Cerebellar cortex (tissue), 1 donor: ENCODE results near the gene DENND1C.
"Not testable (repeated sequence)": the region's sequence is repeated elsewhere in the genome, so short reads cannot be mapped to it uniquely, and the experiment has no call there.

Experiments
- DNase-seq: peaks from one replicate; pipeline ENCODE4 v3.0.0-alpha.2; 2015; ENCODE audit warnings: low spot score

The DENND1C gene

DNA sequence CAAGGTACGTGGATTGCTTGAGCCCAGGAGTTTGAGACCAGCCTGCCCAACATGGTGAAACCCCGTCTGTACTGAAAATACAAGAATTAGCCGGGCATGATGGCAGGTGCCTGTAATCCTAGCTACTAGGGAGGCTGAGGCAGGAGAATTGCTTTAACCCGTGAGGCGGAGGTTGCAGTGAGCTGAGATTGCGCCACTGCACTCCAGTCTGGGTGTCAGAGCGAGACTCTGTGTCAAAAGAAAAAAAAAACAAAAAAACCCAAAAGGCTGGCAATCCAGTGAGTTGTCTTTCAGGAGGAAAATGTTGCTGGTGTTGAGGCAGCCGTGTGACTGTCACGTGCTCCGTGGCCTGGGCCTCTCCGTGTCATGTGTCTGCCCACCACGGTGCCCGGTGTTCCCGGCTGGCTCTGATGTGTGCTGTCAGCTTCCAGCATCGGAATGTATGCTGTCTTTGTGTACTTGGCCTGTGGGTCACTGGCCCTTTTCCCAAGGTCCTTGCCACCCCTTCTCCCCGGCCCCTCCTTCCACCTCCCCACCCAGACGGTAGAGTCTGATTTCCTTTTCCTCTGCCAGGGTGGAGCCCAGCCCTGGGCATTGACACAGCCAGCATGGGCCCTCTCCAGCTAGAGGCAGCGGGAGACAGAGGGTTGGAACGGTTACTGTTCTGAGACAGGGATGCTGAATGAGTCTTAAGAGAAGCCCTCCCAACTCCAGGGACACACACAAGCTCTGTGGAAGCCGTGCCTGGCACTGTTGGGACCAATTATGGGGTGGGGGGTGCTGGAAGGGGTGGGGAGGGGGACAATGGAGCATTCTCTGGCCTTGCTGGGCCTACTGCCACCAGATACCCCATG is 27.8 kb upstream of the DENND1C start:
- peak; percentile 80 for DNase-seq

GRCh38 chr19:6508028-6508771 is 26.6 kb upstream of the DENND1C start:
- not testable (repeated sequence) for DNase-seq

- DNase-seq, result no peak
Observed at GRCh38 chr19:6503407-6504201, 22.0 kb upstream of the DENND1C start.

- DNase-seq, result peak; percentile 81
Observed at GRCh38 chr19:6501740-6502648, 20.4 kb upstream of the DENND1C start, which contains the start of gene TUBB4A. TUBB4A (minus strand) TSS chr19:6502309; CDS start chr19:6502212, 97 bp downstream.

GRCh38 chr19:6500837-6501739 is 19.5 kb upstream of the DENND1C start:
- peak; percentile 90 for DNase-seq

DNA sequence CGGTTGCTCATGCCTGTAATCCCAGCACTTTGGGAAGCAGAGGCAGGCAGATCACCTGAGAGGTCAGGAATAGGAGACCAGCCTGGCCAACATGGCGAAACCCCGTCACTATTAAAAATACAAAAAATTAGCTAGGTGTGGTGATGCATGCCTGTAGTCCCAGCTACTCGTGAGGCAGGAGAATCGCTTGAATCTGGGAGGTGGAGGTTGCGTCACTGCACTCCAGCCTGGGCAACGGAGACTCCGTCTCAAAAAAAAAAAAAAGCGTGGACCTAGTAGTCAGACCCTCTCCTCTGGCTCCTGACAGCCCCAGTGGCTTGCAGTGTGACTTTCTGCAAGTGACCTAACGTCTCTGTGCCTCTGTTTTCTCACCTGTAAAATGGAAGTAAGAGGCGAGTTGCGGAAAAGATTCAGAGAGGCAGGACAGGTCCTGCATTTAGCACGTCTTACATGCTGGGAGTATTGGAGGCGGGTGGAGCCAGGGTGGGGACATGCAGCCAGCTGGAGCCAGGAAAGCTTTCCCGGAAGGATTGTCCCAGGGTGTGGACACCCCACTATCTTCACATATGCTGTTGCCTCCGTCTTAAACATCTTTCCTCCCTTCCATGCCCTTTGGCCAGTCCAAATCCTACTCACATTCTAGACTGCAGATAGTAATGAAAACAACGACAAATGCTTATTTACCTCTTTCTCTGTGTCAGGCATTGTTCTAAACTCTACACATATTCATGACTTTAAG is 17.6 kb upstream of the DENND1C start:
- DNase-seq, result peak; percentile 88

DNA sequence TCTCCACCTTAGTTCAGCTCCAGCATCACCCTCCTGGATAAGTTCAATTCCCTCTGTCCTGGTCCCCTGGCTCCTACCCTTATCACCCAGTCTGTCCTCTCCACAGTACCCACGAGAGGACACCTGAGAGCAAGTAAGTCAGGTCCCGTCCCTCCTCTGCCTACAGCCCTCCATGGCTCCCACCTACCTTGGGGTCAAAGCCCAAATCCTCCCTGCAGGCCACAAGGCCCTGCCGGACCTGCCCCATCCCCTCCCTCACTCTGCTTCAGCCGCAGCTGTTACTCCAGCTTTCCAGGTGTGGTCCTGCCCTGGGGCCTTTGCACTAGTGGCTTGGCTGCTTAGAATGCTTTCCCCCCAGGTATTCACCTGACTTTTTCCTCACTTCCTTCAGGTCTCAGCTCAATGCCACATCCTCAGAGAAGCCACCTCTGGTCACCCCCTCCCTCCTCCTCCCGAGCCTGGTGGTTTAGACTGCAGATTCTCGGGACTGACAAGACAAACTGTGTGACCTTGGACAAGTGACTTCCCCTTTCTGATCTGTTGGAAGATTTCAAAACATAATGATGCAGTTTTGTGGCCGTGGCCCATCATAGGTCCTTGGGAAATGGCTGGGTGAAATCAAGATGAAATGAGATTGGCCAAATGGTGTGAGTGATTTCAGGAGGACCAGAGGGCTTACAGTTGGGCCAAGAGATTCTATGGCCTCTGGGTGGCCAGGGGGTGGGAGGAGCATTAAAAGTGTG is 16.9 kb upstream of the DENND1C start:
- no peak for DNase-seq

DNA sequence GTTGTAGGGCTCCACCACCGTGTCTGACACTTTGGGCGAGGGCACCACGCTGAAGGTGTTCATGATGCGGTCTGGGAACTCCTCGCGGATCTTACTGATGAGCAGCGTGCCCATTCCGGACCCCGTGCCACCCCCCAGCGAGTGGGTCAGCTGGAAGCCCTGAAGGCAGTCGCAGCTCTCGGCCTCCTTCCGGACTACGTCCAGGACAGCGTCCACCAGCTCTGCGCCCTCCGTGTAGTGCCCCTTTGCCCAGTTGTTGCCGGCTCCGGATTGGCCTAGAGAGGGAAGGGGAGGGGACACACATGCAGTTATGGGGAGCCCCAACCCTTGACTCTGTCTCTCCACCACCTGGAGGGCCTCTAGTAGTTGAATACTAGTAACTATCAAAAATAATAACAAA is 14.4 kb upstream of the DENND1C start:
- no peak for DNase-seq

- DNase-seq, result no peak
Observed at GRCh38 chr19:6494438-6495036, 12.9 kb upstream of the DENND1C start.

DNA sequence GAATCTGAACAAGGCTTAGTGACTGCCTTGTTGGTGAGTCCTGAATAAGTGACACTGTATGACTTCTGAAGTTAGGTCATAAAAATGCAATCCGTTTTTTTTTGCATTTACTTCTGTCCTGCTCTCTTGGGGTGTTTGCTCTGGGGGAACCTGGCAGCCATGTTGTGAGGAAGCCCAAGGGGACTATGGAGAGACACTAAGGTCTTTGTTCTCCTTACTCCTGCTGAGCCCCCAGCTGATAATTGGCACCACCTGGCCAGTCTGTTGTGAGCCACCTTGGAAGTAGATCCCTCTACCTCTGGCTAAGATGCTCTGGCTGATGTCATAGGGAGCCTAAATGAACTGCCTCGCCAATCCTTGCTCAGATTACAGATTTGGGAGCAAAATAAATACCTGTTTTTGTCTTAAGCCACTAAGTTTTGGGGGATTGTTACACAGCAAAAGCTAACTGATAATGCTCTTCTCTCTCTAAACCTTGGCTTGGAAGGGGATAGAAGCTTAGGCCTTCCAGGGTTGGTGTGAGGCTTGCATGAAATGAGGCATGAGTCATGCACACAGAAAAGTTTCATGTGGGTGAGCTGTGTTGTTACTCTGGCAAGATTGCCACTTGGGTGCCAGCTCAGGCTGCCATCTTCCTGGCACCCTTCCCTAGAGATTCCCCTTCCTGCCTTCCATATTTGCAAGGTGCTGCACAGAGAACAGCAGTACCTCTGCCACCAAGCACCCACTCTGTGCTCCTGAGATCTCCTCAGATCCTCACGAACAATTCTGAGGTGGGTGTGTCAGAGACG is 10.4 kb upstream of the DENND1C start:
- DNase-seq, result no peak

DNA sequence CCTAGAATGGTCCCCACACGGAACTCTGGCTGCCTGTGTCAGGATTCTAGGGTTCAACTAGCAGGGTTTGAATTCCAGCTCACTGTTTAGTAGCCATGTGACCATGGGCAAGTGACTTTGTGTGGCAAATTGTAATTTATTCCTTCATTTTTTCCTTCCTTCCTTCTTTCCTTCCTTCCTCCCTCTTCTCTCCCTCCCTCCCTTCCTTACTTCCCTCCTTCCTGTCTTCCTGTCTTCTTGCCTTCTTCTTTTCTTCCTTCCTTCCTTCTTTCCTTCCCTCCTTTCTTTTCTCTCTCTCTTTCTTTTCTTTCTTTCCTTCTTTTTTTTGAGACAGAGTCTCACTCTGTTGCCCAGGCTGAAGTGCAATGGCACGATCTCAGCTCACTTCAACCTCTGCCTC is 8.5 kb upstream of the DENND1C start:
- no peak for DNase-seq

DNA sequence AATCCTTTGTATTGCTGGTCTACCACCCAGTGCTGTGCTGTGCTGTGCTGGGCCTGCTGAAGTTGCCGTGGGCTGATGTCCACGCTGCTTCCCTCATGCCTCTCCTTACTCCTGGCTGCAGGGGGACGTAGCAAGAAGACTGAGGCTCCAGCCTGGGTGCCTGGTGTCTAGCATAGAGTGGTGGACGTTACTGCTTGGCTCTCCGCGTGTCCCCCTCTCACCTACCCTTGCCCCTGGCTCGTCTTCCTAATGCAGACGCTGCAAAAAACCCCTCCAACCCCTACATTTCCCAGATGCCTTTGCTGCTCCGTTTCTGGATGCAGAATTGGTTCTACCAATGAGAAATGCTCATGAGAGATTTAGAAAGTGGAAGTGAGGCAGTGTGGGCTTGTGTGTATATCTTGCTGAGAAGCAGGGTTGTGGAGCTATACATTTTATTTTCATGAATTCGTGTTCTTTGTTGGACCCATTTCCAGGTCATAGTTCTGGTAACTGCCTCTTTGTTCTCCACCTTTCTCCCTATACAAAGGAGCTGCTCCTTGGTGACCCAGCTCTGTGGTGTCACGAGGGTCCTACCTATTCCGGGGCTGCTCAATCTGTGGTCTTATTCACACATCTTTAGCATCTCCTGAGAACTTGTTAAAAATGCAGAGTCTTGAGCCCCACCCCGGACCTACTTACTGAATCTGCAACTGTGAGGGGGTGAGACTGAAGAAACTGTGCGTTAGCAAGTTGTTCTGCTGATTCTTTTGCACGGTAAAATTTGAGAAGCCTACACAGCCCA is 7.9 kb upstream of the DENND1C start:
- DNase-seq, result no peak

GRCh38 chr19:6484831-6485230 is 3.2 kb upstream of the DENND1C start:
- no peak for DNase-seq

DNA sequence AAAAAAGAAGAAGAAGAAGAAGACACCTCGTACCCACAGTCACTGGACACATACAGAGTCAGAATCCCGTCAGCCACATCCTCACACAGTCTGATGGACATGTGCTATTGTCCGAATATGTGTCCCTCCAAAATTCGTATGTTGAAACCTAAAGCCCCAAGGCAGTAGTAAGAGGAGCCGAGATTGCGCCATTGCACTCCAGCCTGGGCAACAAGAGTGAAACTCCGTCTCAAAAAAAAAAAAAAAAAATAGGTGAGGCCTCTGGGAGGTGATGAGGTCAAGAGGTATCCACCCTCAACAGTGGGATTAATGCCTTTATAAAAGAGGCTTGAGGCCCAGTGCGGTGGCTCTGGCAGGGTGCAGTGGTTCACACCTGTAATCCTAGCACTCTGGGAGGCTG is 2.6 kb upstream of the DENND1C start:
- no peak for DNase-seq

- DNase-seq, result no peak
Observed at GRCh38 chr19:6483235-6483634, 1.6 kb upstream of the DENND1C start.

DNA sequence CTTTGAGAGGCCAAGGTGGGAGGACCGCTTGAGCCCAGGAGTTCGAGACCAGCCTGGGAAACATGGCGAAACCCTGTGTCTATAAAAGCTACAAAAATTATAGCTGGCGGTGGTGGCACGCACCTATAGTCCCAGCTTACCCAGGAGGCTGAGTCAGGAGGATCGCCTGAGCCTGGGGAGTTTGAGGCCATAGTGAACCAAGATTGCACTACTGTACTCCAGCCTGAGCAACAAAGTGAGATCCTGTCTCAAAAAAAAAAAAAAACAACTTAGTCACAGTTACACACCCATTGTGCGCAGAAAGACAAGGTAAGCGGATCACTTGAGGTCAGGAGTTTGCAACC is 728 bp upstream of the DENND1C start:
- DNase-seq, result no peak

- no peak for DNase-seq
Observed at GRCh38 chr19:6480848-6481415, 655 bp downstream of the DENND1C start.
